Raji (cell line): ENCODE data around the gene MEG3.

Experiments
- POLR2A ChIP-seq: IDR thresholded peaks from 2 replicates; pipeline ENCODE4 v1.6.1; 2011; ENCODE audit warnings: low read depth, low read length, control low read depth; ENCODE audit not compliant: insufficient read depth

MEG3 gene

DNA sequence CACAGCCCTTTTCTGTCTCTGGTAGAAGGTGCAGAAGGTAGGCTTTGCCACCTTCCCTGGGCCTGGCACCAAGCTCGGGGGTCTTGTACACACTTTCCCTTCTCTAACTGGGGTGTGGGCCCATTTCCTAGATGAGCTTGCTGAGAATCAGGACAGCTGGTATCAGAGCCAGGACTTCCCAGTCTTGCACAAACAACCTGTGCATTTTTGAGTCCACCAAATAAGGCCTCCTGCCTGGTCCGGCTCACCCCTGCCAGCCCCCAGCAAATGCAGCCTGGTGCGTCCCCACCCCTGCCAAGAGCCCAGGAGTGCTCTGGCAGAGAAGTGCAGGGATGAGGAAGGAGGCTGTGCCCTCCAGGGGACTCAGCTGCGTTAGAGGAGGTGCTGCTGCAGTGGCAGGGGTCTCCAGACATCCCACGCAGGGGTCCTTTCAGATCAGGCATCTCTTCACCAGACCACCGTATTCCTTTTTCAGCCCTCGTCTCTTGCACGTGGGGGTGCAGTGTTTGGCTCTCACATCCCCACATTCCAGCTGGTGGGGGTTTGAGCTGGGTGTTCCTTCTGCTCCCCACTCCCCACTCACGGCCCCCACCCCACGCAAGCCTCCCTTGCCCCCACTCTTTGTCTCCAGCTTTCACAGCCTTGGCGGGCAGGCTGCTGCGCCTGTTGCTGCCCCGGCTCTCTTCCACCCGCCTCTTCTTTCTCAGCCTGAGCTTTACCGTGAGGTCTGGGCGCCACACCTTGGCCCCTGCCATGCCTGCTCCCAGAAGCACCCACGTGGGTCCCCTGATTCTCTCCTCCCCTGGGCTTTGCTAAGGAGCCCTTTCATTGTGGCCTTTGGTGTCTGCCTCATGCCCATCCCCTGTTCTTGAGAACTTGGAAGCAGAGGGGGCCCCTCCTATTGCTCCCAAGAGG, 32.3 kb downstream of the MEG3 start:
- TF ChIP-seq POLR2A = no peak

DNA sequence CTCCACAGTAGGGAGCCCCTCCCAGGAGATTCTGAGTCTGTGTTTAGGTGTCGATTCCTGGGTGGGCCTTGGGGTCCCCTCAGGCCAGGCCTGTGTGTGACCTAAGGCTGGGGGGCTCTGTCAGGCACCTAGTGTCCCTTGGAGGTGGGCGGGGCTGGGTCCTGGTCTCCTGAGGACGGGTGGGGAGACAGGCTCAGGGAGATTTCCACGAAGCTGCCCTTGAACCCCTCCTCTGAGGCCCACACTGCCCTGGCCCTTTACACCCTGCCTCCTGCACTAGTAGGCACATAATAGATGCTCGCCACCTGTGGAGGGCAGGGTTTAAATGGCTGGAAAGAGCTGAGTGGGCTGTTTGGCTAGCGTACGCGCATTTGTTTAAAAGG, 32.9 kb downstream of the MEG3 start:
- TF ChIP-seq POLR2A = no peak

DNA sequence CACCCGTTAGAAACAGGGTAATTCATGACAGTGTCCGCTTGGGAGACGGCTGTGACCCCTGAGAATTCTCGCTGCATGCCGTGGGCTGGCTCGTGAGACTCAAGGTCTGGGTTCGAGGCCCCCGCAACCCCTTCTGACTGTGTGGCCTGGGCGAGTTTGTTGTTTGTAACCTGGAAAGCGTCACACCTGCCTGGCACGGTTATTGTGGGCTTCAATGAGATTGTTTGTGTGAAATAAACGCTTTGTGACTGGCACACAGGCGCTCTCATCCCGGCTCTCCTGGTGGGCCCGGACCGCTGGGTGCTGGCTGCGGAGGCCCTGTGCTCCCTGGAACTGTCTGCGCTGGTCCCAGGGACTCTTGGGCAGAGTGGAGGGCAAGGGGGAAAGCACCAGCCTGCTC, 33.9 kb downstream of the MEG3 start:
- no peak for TF ChIP-seq POLR2A

DNA sequence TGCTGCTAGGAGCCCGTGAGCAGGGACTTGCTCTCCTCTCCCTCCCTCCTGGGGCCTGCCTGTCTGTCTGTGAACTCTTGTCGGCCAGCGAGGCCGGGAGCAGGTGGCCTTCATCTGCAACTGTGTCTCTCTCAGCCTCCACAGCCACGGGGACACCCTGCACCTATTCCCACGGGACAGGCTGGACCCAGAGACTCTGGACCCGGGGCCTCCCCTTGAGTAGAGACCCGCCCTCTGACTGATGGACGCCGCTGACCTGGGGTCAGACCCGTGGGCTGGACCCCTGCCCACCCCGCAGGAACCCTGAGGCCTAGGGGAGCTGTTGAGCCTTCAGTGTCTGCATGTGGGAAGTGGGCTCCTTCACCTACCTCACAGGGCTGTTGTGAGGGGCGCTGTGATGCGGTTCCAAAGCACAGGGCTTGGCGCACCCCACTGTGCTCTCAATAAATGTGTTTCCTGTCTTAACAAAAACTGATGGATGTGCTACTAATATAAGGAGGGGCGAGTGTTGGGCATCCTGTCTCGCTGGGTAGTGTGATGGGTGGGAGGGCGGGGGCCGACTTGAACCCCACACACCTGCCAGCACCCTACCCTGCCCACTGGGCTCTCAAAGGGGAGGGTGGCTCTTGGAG, 34.8 kb downstream of the MEG3 start:
- no peak for TF ChIP-seq POLR2A

DNA sequence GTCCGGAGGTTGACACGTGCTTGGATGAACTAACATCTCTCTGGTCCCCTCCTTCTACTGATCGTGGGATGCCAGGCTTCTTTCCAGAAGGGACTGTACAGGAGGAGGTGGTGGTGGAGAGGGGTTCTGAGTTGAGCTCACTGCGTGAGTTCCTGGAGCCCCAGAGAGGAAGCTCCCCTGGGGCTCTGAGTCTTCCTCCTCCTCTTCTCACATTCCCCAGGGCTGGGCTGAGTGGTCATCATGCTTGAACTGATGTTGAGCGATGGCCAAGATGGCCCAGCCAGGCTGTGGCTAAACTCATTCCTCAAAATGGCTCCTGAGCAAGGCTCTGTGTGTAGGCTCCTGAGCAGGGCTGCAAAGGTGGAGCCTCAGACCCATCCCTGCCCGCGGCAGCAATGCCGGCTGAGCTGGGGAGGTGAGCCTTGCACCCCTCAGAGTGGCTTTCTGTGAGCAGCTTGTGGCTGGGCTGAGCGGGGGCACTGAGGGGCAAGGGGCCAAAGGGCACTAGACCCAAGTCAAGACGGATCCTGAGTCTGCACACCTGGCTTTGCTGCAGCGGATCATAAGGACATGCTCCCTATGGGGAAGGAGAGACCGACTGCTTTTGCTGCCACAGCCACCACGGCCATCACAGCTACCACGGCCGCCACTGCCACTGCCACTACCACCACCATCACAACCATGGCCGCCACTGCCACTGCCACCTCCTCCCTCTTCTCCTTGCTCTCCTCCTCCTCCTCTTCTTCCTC, 35.4 kb downstream of the MEG3 start:
- TF ChIP-seq POLR2A = no peak

DNA sequence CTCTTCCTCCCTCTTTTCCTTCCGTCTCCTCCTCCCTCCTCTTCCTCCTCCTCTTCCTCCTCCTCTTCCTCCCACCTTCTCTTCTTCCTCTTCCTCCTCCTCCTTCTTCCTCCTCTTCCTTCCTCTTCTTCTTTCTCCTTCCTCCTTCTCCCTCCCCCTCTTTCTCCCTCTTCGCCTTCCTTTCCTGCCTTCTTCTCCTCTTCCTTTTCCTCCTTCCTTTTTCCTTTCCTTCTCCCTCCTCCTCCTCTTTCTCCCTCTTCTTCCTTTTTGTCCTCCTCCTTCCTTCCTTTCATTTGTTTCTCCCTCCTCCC, 36.0 kb downstream of the MEG3 start:
- TF ChIP-seq POLR2A = no peak

DNA sequence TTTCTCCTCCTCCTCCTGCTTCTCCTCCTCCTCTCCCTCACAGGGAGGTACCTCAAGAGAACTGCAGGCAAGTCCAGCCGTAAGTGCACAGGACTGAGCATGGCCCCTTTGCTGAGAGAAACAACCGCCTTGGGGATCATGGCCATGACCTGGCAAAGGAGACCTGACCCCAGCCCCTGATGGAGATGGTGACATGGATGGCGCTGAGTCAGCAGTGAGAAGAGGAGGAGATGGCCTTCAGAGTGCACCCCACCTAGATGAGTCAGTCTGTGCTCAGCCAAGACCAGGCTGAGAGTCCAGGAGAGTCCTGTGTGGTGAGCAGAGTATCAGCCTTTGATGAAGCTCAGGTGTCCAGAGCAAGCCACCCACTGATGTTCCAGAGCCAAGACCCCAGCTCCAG, 36.4 kb downstream of the MEG3 start:
- TF ChIP-seq POLR2A = no peak

DNA sequence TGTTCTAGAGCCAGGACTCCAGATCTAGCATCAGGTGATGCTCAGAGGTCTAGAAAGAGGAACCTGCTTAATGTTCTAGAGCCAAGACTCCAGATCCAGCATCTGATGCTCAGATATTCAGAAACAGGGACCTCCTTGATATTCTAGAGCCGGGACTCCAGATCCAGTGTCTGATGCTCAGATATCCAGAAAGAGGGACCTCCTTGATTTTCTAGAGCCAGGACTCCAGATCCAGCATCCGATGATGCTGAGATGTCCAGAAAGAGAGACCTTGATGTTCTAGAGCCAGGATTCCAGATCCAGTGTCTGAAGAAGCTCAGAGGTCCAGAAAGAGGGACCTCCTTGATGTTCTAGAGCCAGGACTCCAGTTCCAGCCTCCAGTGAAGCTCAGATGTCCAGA, 36.9 kb downstream of the MEG3 start:
- TF ChIP-seq POLR2A = no peak

DNA sequence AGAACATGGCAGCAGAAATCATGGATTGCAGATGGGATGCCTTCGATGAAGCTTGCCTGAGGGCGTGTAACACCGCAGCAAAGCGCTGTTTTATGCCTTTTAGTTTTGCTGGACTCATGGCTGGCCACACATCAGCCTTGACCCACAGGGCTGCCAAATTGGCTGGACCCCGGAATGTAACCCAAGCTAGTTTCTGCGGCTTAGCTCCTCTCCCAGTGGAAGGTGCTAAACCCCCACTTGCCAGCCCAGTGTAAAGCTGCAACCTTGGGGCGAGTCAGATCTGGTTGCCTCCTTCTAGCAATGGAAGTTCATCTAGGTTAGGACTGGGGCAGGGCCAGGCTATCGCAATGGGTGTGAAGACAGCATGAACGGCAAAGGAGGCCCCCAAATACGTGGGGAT, 38.3 kb downstream of the MEG3 start:
- no peak for TF ChIP-seq POLR2A

DNA sequence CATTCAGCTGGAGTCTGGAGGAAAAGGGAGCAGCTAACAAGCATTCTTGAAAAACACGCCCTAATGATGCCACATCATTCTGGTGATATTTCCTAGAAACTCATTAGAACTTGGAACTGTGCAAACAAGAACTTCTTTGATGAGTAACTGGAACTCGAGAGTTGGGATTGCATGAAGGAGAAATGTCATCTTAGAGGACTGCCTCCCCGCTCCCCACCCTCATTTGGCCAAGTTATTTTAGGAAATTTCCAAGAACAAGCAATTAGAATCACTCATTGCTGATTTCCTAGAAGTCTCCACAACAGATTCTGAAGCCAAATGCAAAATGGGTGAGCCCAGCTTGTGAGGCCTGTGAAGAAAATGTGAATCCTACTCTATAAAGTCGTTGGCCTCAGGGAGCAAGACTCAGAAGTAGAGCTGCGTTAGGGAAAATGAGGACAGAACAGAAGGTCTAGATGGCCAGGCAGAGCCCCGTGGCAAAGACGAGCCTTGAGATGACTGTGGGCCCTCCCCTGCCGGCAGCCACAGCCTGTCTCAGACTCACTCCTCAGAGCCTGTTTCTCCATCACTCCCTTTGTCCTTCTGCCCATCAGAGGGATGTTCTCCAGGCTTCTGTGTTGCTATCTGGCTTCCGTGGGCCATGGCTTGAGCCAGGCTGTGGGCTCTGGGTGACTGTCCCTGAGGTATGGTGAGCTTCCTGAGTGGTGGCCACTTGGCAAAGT, 39.2 kb downstream of the MEG3 start:
- no peak for TF ChIP-seq POLR2A

DNA sequence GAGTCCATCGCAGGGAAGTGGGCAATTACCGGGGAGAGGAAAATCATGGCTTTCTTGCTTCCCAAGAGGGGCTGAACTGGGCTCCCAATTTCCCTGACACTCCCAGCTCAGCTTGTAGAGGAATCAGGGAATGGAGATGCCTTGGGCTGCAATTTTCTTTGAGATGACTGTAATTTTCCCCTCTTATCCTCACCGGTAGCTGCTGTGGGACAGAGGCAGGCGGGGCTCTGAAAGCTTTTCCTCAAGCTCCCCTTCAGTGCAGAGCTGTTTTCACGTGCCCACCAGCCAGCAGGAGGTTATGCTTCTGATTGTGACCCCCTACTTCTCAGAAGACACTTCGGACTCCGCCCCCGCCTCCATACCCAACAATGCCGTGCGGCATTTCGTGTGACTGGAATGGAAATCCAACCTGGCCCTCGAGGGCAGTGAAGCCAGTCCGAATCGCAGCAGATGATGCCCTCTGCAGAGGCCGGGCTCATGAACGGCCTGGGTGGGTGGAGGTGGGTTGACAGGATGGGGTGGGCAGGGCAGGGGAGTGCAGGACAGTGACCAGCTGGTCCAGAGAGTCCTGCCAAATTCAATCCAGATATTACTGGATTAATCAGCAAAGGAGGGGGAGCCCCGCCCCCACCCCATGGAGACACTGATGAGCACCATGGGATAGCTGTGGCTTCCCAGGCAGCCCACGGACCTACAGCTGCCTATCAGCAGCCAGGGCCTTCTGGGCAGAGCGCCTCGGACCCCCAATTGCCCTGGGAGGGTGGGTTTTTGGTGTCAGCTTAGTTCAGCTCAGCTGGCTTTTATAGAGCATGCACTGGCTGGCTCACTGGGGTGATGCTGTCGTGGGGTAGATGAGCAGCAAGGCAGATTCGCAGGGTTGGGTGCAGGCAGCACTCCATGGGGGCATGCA, 40.0 kb downstream of the MEG3 start:
- no peak for TF ChIP-seq POLR2A

DNA sequence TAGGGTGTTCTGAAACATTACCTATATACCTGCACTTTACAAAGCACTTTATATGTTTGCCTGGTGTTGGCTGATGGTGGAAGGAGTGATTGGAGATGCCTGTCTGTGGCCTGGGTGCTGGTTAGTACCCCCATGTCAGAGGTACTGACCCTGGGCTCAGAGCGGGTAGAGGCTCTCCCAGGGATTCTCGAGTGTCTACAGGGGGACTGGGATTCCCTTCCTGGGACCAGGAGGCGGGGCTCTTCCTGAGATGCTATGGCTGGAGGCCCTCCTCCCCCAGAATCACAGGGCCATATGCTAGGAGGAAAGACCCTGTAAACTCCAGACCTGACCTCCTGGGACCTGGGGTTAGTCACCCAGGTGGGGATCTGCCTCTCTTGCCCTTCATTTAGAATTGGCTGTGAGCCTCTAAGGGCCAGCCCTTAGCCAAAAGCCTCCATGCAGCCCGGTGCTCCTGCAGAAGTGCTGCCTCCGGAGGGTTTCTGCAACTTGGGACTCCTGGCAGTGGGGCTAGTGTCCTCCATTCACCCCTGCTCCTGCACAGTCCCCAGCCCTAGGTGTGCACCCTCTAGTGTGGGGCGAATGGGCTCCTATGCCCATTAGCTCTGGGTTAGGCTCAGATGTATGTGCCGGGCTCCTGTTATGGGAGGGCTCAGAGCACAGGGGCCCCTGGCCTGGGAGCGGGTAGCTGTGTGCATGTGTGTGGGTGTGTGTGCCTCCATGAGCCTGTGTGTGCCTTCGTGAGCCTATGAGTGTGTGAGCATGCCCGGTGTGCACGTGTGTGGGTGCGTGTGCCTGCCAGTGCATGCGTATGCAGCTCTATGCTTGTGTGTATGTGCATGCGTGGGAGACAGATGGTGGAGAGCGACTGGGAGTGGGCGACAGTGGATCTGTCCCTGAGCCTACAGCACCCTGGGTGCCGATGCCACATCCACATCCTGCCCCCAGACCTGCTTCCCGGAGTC, 41.0 kb downstream of the MEG3 start:
- TF ChIP-seq POLR2A = no peak

DNA sequence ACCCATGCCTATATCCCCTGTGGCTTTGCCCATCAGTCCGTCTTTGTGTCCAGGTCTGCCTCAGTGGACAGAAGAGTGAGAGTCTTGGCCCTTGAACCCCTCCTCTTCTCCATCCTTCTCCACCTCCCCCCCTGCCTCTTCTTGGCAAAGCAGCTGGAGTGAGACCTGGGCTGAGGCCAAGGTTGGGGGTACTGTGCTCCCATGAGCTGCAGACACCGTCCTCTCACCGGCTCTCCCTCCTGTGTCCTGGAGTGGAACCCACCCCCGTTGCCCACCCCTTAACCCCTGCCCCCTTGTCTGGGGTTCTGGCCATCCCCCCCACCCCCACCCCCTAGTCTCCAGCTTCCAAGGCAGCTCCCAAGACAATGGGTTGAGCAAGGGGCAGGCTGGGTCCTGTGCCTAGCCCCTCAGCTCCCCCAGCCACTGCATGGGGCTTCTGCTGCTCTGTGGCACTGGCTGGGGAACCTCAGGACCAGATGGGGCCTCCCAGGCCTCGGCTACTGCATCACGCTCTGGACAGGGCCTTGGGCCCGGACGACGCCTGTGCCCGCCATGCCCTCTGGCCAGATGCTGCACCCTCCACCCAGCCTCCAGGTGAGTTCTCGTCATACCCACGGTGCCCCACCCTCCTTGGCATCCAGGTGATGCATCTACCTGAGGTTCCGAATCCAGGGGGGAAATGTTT, 41.9 kb downstream of the MEG3 start:
- no peak for TF ChIP-seq POLR2A
